ENCODE data around the gene CHL1. TPM values are rescaled to one million over a fixed set of nuclear protein-coding genes. Genes with fewer than 3 reads are reported as not detected.

The CHL1 gene
- total and polyA plus RNA-seq, 8 donors, result 1.1 to 10.7 (median 2.2) TPM

- Histone ChIP-seq H3K4me3 (no peak overlapping the region), H3K9me3 (no peaks in the 10 kb centered on the region), H3K27me3 (no peaks in the 10 kb centered on the region), H3K4me1 (no peaks in the 10 kb centered on the region), H3K36me3 (no peaks in the 10 kb centered on the region), H3K27ac (no peak overlapping the region)
- no peak for DNase-seq
- ATAC-seq, result no peak
- TF ChIP-seq CTCF (IDR thresholded peaks at IDR 0.05), result no peak
- intact Hi-C loops (cut with DNase I), result no loop called here
Measured at GRCh38 chr3:236881-237280, 40.3 kb downstream of the CHL1 start.

- no peak for TF ChIP-seq CTCF (IDR thresholded peaks at IDR 0.05)
- H3K9me3 ChIP-seq, result no peaks in the 10 kb centered on the region
- H3K4me3 ChIP-seq, result no peak overlapping the region
- ATAC-seq (no peak), DNase-seq (no peak)
- no peaks in the 10 kb centered on the region for H3K27me3 ChIP-seq
- H3K36me3 ChIP-seq, result no peaks in the 10 kb centered on the region
- H3K4me1 ChIP-seq, result no peaks in the 10 kb centered on the region
- no peak overlapping the region for H3K27ac ChIP-seq
- intact Hi-C loops (cut with DNase I), result no loop called here
Measured at GRCh38 chr3:242602-243355, 46.2 kb downstream of the CHL1 start.

- peak in 2 of 4 donors; percentile 54 to 69 for DNase-seq
- ATAC-seq, result no peak
- H3K4me3 ChIP-seq, result no peak overlapping the region
- H3K36me3 ChIP-seq, result no peaks in the 10 kb centered on the region
- H3K4me1 ChIP-seq, result no peaks in the 10 kb centered on the region
- no peaks in the 10 kb centered on the region for H3K27me3 ChIP-seq
- no peaks in the 10 kb centered on the region for H3K9me3 ChIP-seq
- no peak for TF ChIP-seq CTCF (IDR thresholded peaks at IDR 0.05)
- intact Hi-C loops (cut with DNase I), result no loop called here
- H3K27ac ChIP-seq, result no peak overlapping the region
Measured at GRCh38 chr3:243356-243725, 46.8 kb downstream of the CHL1 start.

- no peak for TF ChIP-seq CTCF (IDR thresholded peaks at IDR 0.05)
- ATAC-seq, result no peak
- peak in 1 of 4 donors; percentile 14 for DNase-seq
- Histone ChIP-seq H3K27me3 (no peaks in the 10 kb centered on the region), H3K4me1 (no peaks in the 10 kb centered on the region), H3K36me3 (no peaks in the 10 kb centered on the region), H3K9me3 (no peaks in the 10 kb centered on the region), H3K4me3 (no peak overlapping the region), H3K27ac (no peak overlapping the region)
- intact Hi-C loops (cut with DNase I), result no loop called here
Measured at GRCh38 chr3:244041-244440, 47.5 kb downstream of the CHL1 start.

- Histone ChIP-seq H3K36me3 (no peaks in the 10 kb centered on the region), H3K4me3 (no peak overlapping the region), H3K4me1 (no peaks in the 10 kb centered on the region), H3K27me3 (no peaks in the 10 kb centered on the region), H3K27ac (no peak overlapping the region), H3K9me3 (no peaks in the 10 kb centered on the region)
- intact Hi-C loops (cut with DNase I), result no loop called here
- no peak for TF ChIP-seq CTCF (IDR thresholded peaks at IDR 0.05)
- DNase-seq, result no peak
- ATAC-seq, result no peak
Measured at GRCh38 chr3:247916-248315, 51.4 kb downstream of the CHL1 start.
